HTR-8/SVneo (cell line): ENCODE measurements around the gene CNTROB.
"Not testable (repeated sequence)": the region's sequence is repeated elsewhere in the genome, so short reads cannot be mapped to it uniquely, and the experiment has no call there.

Experiments
- DNase-seq: peaks from one replicate; pipeline ENCODE4 v3.0.0; 2011; ENCODE audit warnings: low spot score, mixed read lengths; ENCODE audit not compliant: insufficient read length
- FAIRE-seq: peaks from 2 replicates; lab custom pipeline; 2011; peaks lifted over from hg19 to GRCh38; lab: Jason Lieb, UNC

The CNTROB gene

DNA sequence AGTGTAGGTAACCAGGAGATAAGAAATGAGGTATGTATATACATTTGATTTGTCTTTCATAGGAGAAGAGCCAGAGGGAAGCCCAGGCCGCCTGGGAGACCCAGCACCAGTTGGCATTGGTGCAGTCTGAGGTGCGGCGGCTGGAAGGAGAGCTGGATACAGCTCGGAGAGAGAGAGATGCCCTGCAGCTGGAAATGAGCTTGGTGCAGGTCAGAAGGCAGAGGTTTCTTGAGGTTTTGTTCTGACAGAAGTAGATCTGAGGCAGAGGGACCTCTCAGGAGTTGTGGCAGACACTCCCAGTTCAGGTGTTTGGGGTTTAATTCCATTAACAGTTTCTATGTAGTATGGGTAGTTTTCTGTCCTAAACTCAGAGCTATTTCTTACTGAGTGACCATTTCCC is 8.0 kb downstream of the CNTROB start:
- FAIRE-seq (no peak), DNase-seq (no peak)

DNA sequence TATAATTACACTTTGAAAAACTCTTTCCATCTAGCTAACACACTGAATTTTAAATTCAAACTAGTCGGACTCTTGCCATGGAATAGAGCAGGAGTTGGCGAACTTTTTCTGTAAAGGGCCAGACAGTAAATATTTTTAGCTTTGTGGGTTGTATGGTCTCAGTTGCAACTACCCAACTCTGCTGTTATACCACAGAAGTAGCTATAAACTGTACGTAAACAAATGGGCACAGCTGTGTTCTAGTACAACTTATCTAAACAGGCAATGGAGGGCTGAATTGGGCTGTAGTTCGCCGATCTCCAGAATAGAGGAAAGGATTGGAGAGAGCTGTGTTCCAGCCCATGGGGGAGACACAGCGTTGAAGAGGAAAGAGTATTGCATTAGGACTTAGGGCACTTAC is 8.7 kb downstream of the CNTROB start:
- DNase-seq: no peak
- no peak for FAIRE-seq

DNA sequence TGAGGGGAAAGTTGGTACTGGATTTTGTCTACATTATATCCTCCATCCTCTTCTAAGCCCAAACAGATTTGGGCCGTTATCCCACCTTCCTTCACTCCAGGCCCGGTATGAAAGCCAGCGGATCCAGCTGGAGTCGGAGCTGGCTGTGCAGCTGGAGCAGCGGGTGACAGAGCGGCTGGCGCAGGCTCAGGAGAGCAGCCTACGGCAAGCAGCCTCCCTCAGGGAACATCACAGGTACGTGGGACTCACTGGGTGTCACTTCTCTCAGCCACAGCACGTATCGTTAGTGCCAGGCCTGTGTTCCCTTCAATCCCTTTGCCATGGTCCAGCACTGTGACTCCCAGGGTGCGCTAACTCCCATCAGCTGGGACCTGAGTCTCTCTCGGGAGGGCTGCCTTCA is 11.3 kb downstream of the CNTROB start:
- peak; percentile 31 for FAIRE-seq
- no peak for DNase-seq

DNA sequence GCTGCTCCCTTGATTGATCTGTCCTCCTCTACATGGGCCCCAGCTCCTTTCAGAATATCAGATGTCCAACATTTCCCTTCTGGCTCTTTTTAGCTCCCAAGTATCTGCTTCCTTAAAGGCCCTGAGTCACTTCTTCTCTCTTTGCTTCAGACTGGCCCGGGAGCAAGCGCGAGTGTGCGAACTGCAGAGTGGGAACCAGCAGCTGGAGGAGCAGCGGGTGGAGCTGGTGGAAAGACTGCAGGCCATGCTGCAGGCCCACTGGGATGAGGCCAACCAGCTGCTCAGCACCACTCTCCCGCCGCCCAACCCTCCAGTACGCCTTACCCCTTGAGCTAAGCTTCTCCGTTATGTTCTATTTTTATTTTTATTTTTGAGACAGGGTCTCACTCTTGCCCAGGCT is 12.3 kb downstream of the CNTROB start:
- no peak for DNase-seq
- no peak for FAIRE-seq

DNA sequence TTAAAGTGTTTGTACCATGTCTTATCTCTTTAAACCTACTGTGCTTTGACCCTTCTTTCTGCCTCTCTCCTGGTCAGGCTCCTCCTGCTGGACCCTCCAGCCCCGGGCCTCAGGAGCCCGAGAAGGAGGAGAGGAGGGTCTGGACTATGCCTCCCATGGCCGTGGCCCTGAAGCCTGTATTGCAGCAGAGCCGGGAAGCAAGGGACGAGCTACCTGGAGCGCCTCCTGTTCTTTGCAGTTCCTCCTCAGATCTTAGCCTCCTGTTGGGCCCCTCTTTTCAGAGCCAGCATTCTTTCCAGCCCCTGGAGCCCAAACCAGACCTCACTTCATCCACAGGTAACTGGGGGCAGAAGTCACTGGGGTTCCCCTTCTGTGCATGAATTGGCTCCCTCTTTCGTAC is 13.6 kb downstream of the CNTROB start:
- DNase-seq (no peak), FAIRE-seq (no peak)

DNA sequence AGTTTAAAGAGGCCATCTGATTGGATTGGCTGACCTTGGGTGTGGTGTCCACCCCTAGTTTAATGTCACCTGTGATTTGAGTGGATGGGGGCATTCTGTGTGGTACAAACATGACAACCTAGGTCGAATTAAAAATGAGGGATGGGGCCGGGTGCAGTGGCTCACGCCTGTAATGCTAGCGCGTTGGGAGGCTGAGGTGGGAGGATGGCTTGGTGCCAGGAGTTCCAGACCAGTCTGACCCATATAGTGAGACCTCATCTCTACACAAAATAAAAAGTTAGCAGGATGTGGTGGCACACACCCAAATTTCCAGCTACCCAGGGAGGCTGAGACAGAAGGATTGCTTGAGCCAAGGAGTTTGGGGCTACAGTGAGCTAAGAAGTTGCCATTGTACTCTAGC is 14.4 kb downstream of the CNTROB start:
- no peak for DNase-seq
- FAIRE-seq: no peak

DNA sequence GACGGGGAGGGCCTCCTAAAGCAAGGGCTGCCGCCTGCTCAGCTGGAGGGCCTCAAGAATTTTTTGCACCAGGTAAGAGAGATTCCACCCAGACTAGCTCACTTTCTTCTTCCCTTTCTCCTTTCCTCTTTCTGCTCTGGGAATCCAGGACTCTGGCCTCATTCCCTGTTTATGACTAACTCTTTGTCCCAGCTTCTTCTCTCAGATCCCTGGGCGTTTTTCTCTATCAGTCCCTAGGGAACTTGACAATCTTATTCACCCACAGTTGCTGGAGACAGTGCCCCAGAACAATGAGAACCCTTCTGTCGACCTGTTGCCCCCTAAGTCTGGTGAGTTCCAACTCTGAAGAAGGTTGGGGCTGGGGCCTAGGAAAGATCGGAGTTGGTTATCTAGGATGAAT is 15.6 kb downstream of the CNTROB start:
- FAIRE-seq (no peak), DNase-seq (no peak)

DNA sequence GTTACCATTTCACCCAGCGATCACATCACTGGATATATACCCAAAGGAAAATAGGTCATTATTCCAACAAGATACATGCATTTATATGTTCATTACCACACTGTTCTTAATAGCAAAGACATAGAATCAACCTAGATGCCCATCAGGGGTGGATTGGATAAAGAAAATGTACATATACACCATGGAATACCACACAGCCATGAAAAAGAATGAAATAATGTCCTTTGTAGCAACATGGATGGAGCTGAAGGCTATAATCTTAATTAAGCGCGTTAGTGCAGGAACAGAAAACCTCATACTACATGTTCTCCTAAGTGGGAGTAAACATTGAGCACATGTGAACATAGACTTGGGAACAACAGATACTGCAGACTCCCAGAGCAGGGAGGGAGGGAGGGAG is 18.6 kb downstream of the CNTROB start:
- DNase-seq: no peak
- FAIRE-seq: no peak

DNA sequence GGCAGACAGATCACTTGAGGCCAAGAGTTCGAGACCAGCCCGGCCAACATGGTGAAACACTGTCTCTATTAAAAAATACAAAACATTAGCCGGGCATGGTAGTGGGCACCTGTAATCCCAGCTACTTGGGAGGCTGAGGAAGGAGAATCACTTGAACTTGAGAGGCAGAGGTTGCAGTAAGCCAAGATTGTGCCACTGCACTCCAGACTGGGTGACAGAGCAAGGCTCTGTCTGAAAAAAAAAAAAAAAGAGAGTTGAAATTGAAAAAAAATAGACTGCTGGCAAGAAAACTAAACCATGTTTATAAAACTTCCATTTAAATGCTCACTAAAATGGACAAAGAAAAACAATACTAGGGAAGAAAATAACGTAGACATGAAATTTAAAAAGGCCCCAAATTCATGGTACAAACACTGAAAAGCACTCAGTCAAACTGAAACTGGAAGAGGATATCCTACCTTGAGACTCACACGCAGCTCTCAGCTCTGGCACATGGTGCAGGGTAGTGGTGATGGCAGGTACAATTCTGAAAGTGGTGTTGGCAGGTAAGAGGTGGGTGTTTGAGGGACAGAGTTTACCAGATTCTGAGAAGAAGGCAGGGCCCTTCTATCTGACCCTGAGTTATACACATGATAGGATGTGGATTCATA is 19.3 kb downstream of the CNTROB start:
- FAIRE-seq (no peak), DNase-seq (no peak)

DNA sequence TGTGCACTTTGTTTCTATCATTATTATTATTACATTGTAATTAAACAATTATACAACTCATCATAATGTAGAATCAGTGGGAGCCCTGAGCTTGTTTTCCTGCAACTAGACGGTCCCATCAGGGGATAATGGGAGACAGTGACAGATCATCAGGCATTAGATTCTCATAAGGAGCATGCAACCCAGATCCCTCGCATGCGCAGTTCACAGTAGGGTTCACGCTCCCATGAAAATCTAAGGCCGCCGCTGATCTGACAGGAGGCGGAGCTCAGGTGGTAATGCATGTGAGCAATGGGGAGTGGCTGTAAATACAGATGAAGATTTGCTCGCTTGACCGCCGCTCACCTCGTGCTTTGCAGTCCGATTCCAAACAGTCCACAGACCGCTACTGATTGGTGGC is 21.3 kb downstream of the CNTROB start:
- DNase-seq, FAIRE-seq: not testable (repeated sequence)

DNA sequence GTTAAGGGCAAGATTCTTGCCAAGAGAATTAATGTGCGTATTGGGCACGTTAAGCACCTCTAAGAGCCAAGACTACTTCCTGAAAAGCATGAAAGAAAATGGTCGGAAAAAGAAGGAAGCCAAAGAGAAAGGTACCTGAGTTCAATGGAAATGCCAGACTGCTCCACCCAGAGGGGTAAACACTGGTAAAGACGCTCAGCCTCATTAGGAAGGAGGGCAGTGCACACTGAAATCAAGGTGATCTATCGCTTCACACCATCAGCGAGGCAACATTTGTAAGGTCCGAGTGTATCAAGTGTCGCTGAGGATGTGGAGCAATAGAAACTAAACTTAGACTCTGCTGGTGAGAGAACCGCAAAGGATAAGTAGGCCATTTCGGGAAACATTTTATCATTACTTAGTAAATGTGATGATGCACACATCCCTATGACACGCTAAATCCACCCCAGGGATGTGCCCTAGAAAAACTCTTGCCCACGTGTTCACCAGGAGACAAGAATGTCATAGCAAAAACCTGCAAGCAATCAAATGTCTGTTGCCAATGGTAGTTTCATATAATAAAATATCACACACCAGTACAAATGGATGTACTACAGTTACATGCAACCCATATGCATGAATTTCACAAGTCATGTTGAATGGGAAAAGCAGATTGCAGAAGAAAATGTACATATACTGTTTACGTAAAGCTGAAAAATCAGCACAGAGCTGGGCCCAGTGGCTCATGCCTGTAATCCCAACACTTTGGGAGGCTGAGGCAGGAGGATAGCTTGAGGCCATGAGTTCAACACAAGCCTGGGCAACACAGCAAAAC is 23.6 kb downstream of the CNTROB start:
- no peak for FAIRE-seq

DNA sequence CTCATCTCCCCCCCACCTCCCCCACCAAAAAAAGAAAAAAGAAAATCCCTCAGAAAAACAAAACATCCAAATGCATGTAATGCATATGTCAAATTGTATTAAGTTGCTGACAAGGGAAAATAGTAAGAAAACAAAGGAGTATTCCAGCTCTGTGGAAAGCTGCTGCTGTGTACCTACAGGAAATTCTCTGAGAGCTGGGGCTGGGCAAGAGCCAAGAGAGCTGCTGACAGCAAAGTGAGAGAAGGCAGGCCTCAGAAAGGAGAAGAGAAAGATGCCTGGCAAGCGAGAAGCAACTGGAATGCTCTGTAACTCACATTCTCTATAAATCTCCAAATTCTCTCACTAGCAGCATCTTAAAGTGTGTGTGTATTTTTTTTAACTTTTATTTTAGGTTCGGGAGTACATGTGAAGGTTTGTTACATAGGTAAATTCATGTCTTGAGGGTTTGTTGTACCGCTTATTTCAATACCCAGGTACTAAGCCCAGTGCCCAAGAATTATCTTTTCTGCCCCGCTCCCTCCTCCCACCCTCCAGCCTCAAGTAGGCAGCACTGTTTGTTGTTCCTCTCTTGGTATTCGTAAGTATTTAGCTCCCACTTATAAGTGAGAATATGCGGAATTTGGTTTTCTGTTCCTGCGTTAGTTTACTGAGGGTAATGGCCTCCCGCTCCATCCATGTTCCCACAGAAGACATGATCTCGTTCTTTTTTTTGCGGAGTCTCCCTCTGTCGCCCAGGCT is 24.4 kb downstream of the CNTROB start:
- DNase-seq (no peak), FAIRE-seq (no peak)

More for the DNA sequence above, 23.6 kb downstream of the CNTROB start:
- no peak for DNase-seq

DNA sequence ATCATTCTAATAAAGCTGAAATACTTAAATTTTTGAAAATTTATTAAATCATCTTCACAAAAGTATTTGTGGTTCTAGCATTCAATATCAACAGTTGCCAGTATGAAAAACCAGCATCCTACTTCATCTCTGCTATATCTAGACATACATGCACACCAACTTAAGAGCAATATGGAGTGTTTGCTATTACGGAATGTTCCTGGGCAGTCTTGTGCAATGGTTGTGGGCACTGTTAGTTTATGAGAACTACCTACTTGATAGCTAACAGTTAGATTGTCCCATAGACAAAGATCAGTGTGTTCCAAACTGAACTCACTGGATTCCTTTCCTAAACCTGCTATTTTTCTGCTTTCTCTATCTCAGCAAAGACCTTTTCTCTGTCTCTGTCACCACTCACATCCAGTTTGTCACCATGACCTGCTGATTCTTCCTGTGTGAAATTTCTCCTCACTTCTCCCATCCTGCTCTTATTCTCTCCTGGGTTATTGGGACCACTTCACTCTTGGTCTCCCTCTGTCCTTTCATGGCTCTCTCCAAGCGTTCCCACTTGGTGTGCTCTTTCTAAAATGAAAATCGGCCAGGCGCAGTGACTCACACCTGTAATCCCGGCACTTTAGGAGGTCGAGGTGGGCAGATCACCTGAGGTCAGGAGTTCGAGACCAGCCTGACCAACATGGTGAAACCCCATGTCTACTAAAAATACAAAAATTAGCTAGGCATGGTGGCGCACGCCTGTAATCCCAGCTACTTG is 27.7 kb downstream of the CNTROB start:
- DNase-seq (no peak), FAIRE-seq (no peak)

DNA sequence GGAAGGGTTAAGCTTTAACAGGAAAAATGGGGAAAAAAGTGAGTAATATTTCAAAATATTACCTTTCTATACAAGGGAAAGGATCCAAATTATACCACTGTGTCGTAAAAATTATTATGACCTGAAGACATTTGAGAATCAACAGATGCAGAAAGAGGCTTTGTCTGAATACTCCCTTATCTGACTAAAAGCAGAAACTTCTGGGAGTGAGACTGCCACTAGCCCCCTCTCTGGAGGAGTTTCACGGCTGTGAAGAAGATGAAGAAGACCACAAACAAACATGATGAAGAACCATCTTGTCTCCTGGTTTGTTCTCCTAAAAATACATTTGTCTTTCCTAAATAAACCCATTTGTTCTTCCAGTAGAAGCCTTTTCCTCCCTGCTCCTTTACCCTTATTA is 29.4 kb downstream of the CNTROB start:
- FAIRE-seq (no peak), DNase-seq (no peak)

DNA sequence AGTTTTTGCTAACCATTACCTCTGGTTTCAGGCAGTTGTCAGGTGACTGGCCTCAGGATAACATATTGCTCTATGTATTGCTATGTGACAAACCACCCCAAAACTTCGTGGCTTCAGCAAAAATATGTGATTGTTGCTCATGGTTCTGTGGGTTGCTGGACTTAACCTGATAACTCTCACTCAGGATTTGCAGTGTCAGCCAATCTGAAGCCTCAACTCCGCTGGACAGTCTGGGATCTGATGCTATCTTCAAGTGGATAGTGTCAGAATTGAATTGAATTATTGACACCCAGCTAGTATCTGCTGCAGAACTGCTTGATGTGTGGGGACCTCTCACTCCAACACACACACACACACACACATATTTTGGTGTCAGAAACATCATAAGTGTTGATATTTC is 35.7 kb downstream of the CNTROB start:
- no peak for DNase-seq

DNA sequence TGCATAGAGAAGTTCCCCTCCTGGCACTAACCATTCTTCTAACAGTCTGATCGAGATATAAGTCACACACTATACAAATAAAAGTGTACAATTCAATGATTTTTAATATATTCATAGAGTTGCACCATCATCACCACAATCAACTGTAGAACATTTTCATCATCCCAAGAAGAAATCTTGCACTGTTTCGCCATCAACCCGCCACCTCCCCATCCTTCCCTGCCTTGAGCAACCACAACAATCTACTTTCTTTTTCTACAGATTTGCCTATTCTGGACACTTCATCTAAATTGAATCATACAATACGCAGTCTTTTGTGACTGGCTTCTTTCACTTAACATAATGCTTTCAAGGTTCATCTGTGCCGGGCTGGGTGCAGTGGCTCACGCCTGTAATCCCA is 37.4 kb downstream of the CNTROB start:
- DNase-seq (no peak), FAIRE-seq (no peak)

More for the DNA sequence above, 35.7 kb downstream of the CNTROB start:
- FAIRE-seq: peak; percentile 9

DNA sequence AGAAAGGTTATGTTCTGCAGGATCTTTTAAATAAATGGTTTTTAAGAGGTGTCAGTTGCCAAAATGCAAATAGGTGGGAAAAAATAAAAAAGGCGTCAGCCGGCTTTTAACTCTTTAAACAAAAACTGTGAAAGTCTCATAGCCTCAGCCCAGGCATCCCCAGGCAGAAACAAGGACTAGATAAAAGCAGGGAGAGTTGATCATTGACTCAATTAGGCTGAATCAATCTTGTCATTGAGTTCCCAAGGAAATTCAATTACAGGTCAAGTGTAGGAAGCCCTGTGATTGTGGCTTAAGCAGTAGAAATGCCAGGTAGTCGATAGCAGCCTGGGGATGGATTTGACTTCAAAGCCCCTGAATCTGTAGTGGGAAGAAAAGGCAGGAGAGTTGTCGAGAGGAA is 39.6 kb downstream of the CNTROB start:
- FAIRE-seq (no peak), DNase-seq (no peak)

DNA sequence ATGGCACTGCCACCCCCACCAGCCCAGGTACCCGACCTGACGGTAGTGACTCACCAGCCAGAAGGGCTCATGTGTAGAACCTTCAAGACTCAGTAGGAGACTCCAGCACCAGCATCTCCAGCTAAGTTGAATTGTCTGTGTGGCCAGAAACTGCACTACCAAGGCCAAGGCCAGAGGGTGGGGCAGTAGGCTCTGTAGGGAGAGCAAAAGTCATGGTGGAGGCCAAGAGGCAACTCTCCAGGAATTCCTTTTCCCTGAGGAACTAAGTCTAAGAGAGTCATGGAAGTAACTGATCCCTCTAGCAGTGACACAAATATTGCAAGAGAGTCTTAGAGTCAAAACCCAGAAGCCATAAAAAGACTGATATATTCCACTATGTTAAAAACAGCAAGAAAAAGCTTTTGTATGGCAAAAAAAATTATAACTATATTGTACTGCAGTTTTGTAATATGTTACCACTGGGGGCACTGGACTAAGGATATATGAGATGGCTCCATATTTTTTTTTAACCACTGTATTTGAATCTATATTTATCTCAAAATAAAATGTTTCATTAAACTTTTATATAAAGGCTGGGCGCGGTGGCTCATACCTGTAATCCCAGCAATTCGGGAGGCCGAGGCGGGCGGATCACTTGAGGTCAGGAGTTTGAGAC is 40.3 kb downstream of the CNTROB start:
- FAIRE-seq: no peak
- no peak for DNase-seq

DNA sequence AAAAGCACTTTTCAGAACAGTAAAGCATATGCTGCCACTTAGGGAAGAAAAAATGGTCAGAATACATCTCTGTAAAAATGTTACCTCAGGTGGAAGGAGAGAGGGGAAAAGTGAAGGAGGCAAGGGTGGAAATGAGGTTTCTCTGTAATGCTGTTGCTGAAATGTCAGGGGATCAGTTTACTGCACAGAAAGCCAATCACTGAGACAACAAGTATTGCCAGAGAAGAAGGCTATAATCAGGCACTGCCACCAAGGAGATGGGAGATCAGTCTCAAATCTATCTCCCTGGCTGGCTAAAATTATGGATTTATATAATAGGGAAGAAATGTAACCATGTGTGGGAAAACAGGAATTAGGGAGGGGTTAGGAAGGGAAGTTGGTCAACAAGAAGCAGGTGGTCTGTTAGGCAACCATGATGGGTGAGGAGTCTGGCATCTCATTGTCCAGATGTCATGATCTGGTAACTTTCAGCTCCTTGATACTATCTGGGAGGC is 42.7 kb downstream of the CNTROB start:
- FAIRE-seq: no peak
- DNase-seq: no peak

DNA sequence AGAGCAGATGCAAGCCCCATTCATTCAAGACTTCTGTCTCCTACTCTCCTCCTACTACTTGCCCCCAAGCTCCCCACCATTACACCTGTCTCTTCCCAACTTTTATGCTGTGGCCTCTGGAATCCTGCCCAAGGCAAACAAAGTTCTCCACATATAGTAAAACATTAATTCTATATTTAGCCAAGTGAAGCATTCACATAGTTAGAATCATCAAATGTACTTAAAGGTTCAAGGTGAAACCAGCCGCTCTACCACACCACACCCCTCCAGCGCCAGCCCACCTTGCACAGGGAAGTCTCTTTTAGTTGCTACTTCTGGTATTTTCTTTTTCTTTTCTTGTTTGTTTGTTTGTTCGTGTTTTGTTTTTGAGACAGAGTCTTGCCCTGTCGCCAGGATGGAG is 45.0 kb downstream of the CNTROB start:
- DNase-seq: no peak
- no peak for FAIRE-seq
